Subcutaneous abdominal adipose tissue (tissue), 5 donors: ENCODE measurements around the gene POC1B.
A peak's percentile ranks its signal among the peaks of the same experiment; 100 is the strongest.

ENCODE experiments used
- H3K27ac ChIP-seq: one replicate; pipeline ENCODE4 v1.7.0; 2013; ENCODE audit warnings: low read depth, mild to moderate bottlenecking, inconsistent platforms, low read length, moderate library complexity
- H3K27me3 ChIP-seq, 5 donors: one replicate each; pipeline ENCODE4 v1.7.0; 2013; ENCODE audit warnings: low read length in 5 of 5, inconsistent platforms in 1 of 5; ENCODE audit not compliant: control insufficient read depth in 5 of 5, insufficient read depth in 4 of 5
- H3K36me3 ChIP-seq, 5 donors: one replicate each; pipeline ENCODE4 v1.7.0; 2013; ENCODE audit warnings: low read length in 5 of 5; ENCODE audit not compliant: control insufficient read depth in 5 of 5, insufficient read depth in 5 of 5
- H3K4me1 ChIP-seq, 5 donors: one replicate each; pipeline ENCODE4 v1.7.0; 2013; ENCODE audit warnings: low read length in 5 of 5, mild to moderate bottlenecking in 3 of 5, moderate library complexity in 1 of 5; ENCODE audit not compliant: control insufficient read depth in 5 of 5, insufficient read depth in 5 of 5
- H3K4me3 ChIP-seq, 5 donors: one replicate each; pipeline ENCODE4 v1.7.0; 2013; ENCODE audit warnings: low read length in 5 of 5, low read depth in 1 of 5
- H3K9ac ChIP-seq, 5 donors: one replicate each; pipeline ENCODE4 v1.7.0; 2013; ENCODE audit warnings: low read length in 5 of 5, mild to moderate bottlenecking in 4 of 5, moderate library complexity in 3 of 5
- H3K9me3 ChIP-seq, 5 donors: one replicate each; pipeline ENCODE4 v1.7.0; 2013; ENCODE audit warnings: low read length in 5 of 5; ENCODE audit not compliant: control insufficient read depth in 5 of 5
- donor health status: healthy.
- donor health status: healthy.
- donor health status: healthy.
- donor health status: healthy.
- donor health status: healthy.

The POC1B gene

DNA sequence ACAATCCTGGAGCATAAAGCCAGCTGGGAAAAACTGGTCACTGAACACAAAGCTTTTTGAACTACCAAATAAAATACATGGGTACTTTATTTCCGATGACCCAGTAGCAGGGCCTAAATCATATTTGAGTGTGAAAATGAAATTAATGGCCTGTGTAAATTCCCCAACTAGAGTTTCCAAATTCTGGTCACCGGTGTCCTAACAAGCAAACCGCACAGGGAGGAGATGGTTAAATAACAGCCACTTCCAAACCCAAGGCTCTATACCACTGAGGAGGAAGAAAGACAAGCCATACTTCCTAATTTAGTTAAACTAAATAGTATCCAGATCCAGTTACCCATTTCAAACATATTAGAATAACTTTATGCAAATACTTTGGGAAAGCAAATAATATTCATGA lies 133.5 kb downstream of the POC1B start:
- Histone ChIP-seq H3K27ac (no peak overlapping the region), H3K9ac (no peak overlapping the region), H3K36me3 (no peaks in the 10 kb centered on the region), H3K4me3 (no peak overlapping the region), H3K27me3 (no peaks in the 10 kb centered on the region), H3K9me3 (no peaks in the 10 kb centered on the region), H3K4me1 (peaks cover 7 to 22% (median 13%) of the 10 kb centered on the region in 5 donors)

- no peak overlapping the region for H3K27ac ChIP-seq
- H3K4me3 ChIP-seq: no peak overlapping the region
- H3K9me3 ChIP-seq: no peaks in the 10 kb centered on the region
- no peaks in the 10 kb centered on the region for H3K27me3 ChIP-seq
- no peaks in the 10 kb centered on the region for H3K36me3 ChIP-seq
- no peak overlapping the region for H3K9ac ChIP-seq
- peaks cover 9 to 23% (median 18%) of the 10 kb centered on the region in 5 donors for H3K4me1 ChIP-seq
These were observed 134.0 kb downstream of the POC1B start for GRCh38 chr12:89391726-89392336.

GRCh38 chr12:89390802-89391673 lies 134.8 kb downstream of the POC1B start:
- H3K9ac ChIP-seq: no peak overlapping the region
- H3K4me1 ChIP-seq: peaks cover 9 to 31% (median 25%) of the 10 kb centered on the region in 5 donors
- H3K36me3 ChIP-seq: no peaks in the 10 kb centered on the region
- no peak overlapping the region for H3K4me3 ChIP-seq
- H3K27ac ChIP-seq: no peak overlapping the region
- H3K27me3 ChIP-seq: no peaks in the 10 kb centered on the region
- no peaks in the 10 kb centered on the region for H3K9me3 ChIP-seq

DNA sequence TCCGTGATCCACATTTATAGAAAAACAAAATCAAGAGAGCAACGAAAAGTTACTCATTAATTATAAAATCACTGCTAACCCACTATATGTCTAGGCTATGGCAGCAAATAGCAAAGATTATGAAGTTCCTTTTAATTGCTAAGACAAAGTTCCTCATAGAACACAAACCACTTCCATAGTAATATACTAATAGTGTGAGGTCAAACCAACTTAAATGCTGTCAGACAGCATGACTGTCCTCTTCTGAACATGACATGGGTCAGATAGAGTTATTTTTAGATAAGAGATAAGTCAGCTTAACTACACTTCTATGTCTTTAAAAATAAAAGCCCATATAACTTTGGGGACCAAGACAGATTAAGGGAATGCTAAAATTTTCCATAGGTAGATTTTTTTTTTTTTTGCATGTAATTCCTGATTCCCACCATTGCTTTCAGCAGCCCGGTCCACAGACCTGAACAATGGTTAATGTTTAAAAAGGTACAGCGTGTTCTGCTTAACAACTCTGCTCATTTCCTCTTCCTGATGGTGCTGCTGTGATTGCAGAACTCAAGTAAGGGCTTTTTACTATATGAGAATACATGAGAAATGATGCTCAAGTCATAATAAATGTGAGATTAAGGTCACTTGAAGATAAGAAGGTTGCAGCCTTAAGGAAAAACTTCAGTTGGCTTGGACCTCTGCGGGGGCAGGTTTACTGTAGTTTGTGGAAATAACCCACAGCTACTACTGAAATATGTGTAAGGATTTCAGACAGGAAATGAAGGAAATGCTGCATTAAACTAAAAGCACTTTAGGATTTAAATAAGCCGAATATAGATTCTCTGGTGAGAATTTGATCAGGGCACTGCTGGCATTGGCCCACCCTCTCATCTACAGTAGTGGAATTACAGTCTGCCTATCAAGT lies 135.8 kb downstream of the POC1B start:
- no peaks in the 10 kb centered on the region for H3K36me3 ChIP-seq
- H3K27me3 ChIP-seq: no peaks in the 10 kb centered on the region
- no peak overlapping the region for H3K9ac ChIP-seq
- no peaks in the 10 kb centered on the region for H3K9me3 ChIP-seq
- H3K4me1 ChIP-seq: peaks cover 12 to 41% (median 33%) of the 10 kb centered on the region in 5 donors
- H3K27ac ChIP-seq: no peak overlapping the region
- H3K4me3 ChIP-seq: no peak overlapping the region

DNA sequence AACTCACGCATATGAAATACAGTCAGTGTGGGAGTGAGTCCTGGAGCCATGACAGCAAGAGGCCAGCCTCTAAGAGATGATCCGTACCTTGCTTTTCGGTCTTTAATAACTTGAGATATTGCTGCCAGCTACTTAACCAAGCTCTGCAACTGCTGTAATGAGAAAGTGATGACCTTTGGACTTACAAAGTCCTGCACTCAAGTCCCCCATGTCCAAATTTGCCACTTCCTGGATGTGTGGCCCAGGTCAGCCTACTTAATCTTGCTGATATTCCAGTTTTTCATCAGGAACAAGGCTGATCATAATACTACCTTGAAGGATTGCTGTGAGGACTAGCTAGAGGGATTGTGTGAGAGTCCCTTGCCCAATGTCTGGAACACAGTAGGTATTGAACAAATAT lies 139.7 kb downstream of the POC1B start:
- Histone ChIP-seq H3K36me3 (no peaks in the 10 kb centered on the region), H3K27me3 (no peaks in the 10 kb centered on the region), H3K4me3 (no peak overlapping the region), H3K9me3 (no peaks in the 10 kb centered on the region), H3K27ac (peak overlapping the region; percentile 62), H3K4me1 (peaks cover 23 to 58% (median 50%) of the 10 kb centered on the region in 5 donors), H3K9ac (no peak overlapping the region)

GRCh38 chr12:89384807-89385206 lies 141.0 kb downstream of the POC1B start:
- H3K9me3 ChIP-seq: no peaks in the 10 kb centered on the region
- no peaks in the 10 kb centered on the region for H3K36me3 ChIP-seq
- no peaks in the 10 kb centered on the region for H3K27me3 ChIP-seq
- peaks cover 17 to 50% (median 40%) of the 10 kb centered on the region in 5 donors for H3K4me1 ChIP-seq
- H3K9ac ChIP-seq: peak overlapping the region in 1 of 5 donors; percentile 11
- H3K27ac ChIP-seq: peak overlapping the region; percentile 71
- peak overlapping the region in 1 of 5 donors; percentile 31 for H3K4me3 ChIP-seq

GRCh38 chr12:89384050-89384758 lies 141.6 kb downstream of the POC1B start:
- Histone ChIP-seq H3K27ac (peak overlapping the region; percentile 71), H3K27me3 (no peaks in the 10 kb centered on the region), H3K4me1 (peaks cover 17 to 50% (median 40%) of the 10 kb centered on the region in 5 donors), H3K9ac (peak overlapping the region in 2 of 5 donors; percentile 11 to 19), H3K36me3 (no peaks in the 10 kb centered on the region), H3K4me3 (peak overlapping the region in 2 of 5 donors; percentile 31 to 43), H3K9me3 (no peaks in the 10 kb centered on the region)

DNA sequence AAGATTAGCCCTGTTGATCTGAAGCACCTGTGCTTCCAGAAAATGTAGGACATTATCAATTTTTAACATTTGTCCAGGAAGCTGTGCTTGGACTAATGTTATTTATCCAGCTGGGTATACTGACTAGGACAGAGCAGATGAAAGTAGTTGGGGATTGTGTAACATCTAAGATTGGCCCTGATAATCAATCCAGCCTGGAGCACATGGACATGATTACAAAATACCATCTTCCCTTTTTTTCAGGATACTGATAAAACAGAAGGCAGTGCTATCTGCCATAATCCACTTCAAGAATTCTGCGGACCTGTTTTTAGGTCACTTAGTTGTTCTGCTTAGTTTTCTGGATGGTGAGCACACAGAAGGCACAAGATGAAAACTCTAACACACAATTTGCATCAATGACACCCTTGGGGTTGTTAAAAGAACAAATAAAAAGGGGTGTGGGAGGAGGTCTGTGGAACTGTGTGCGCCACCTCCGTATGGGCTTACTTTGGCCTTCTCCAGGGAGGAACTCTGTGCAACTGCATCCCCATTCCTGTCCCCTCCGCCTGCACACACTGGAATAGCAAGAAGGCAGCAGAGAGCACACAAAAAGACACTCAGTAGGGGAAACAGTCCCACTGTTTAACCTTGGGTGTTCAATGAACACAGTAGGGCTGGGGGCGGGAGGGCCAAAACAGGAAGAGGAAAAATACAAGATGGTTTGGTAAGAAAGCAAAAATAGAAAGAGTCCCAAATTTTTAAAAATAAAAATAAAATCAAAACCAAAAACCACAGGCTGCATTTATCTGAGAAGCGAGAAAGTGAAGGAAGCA lies 142.4 kb downstream of the POC1B start:
- H3K9me3 ChIP-seq: no peaks in the 10 kb centered on the region

GRCh38 chr12:89382328-89382727 lies 143.5 kb downstream of the POC1B start:
- no peaks in the 10 kb centered on the region for H3K9me3 ChIP-seq
- peaks cover 17 to 45% (median 40%) of the 10 kb centered on the region in 5 donors for H3K4me1 ChIP-seq
- no peaks in the 10 kb centered on the region for H3K36me3 ChIP-seq
- H3K27ac ChIP-seq: no peak overlapping the region
- no peak overlapping the region for H3K9ac ChIP-seq
- no peaks in the 10 kb centered on the region for H3K27me3 ChIP-seq
- H3K4me3 ChIP-seq: no peak overlapping the region

More for the DNA sequence above, 142.4 kb downstream of the POC1B start:
- Histone ChIP-seq H3K4me1 (peaks cover 17 to 50% (median 40%) of the 10 kb centered on the region in 5 donors), H3K9ac (peak overlapping the region in 1 of 5 donors; percentile 19), H3K4me3 (peak overlapping the region in 2 of 5 donors; percentile 31 to 43), H3K36me3 (no peaks in the 10 kb centered on the region), H3K27me3 (no peaks in the 10 kb centered on the region), H3K27ac (peak overlapping the region; percentile 71)
